GM12872 (cell line): ENCODE measurements around the gene PGM2L1.

Experiments
- TF ChIP-seq, protein P1 (sequence below): IDR thresholded peaks from 3 replicates; pipeline ENCODE4 v1.5.1; 2011; ENCODE audit warnings: low read depth, mild to moderate bottlenecking, low read length, moderate library complexity; ENCODE audit not compliant: insufficient read depth

PGM2L1 gene

DNA sequence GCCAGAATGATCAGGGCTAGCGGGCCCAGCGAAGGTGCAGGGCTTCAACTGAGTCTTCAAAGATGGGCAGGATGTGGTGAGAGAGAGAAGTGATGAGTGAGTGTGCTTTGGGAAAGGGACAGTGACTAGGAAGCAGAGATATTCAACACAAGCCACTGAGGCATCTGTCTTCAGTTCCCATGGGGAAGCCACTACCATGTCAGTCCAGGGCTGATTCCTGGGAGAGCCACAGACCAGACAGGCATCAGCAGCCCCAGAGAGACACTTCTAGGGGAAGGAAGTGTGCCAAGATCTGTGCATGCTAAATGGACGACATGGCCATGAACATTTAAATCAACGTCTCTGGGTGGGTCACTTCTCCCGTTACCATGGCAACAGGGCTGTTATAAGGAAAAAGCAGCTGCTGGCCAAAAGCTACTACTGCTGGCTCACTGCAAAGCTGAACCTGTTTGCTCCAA lies 115.3 kb downstream of the PGM2L1 start:
- TF ChIP-seq, protein P1, sequence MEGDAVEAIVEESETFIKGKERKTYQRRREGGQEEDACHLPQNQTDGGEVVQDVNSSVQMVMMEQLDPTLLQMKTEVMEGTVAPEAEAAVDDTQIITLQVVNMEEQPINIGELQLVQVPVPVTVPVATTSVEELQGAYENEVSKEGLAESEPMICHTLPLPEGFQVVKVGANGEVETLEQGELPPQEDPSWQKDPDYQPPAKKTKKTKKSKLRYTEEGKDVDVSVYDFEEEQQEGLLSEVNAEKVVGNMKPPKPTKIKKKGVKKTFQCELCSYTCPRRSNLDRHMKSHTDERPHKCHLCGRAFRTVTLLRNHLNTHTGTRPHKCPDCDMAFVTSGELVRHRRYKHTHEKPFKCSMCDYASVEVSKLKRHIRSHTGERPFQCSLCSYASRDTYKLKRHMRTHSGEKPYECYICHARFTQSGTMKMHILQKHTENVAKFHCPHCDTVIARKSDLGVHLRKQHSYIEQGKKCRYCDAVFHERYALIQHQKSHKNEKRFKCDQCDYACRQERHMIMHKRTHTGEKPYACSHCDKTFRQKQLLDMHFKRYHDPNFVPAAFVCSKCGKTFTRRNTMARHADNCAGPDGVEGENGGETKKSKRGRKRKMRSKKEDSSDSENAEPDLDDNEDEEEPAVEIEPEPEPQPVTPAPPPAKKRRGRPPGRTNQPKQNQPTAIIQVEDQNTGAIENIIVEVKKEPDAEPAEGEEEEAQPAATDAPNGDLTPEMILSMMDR: no peak

DNA sequence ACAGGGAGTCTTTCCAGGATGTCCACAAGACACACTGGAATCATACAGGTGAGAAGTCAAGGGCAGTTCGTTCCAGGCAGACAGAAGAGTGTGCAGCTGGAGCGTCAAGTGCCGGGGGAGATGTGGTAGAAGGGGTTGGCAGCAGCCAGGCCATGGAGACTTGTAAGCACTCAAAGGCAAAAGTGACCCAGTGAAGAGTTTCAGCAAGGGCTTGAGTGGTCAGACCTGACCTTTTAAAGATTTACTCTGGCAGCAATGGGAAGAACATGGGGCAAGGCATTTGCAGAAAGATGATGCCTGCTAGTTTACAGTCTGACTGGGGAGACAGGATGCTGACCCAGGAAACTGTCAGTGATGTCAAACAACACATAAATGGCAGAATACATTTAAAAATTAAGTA lies 115.8 kb downstream of the PGM2L1 start:
- TF ChIP-seq, protein P1: no peak

DNA sequence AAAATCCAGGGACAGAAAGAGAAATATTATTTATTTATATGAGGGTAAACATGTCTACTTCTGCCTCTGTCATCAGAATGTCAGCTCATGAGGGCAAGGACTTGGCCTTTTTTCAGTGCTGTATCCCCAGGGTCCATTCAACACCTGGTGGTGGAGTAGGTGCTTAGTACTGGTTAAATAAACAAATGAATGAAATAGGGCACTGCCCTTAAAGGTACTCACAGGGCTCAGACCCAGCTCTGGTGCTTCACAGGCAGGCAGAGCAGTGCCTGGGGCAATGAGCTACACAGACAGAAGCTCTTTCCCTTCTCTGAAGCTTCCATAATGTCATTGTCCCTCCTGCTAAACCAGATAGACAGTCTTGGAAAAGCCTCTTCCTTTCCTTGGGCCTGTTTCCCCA lies 117.7 kb downstream of the PGM2L1 start:
- TF ChIP-seq, protein P1: no peak
